ENCODE results near the gene EPB41L4B.

The EPB41L4B gene

GRCh38 chr9:109303900-109304299, 17.0 kb downstream of the EPB41L4B start:
- Histone ChIP-seq H3K27me3 (replicated peaks; ENCODE audit: control insufficient read depth, insufficient read depth, low read length, poor library complexity, severe bottlenecking) (no peaks in the 10 kb centered on the region), H3K9me3 (ENCODE audit: control insufficient read depth, low read length) (no peaks in the 10 kb centered on the region), H3K27ac (ENCODE audit: insufficient read depth, low read length, poor library complexity, severe bottlenecking) (no peak overlapping the region), H3K4me3 (ENCODE audit: insufficient read depth, low read depth, low read length, poor library complexity, severe bottlenecking) (no peak overlapping the region), H3K4me1 (ENCODE audit: control insufficient read depth, insufficient read depth, low read length, poor library complexity, severe bottlenecking) (no peaks in the 10 kb centered on the region), H3K36me3 (ENCODE audit: control insufficient read depth, insufficient read depth, low read length) (no peaks in the 10 kb centered on the region)
- no peak for DNase-seq

- no peak overlapping the region for H3K4me3 ChIP-seq (ENCODE audit: insufficient read depth, low read depth, low read length, poor library complexity, severe bottlenecking)
- H3K27me3 ChIP-seq (replicated peaks; ENCODE audit: control insufficient read depth, insufficient read depth, low read length, poor library complexity, severe bottlenecking) = no peaks in the 10 kb centered on the region
- no peaks in the 10 kb centered on the region for H3K9me3 ChIP-seq (ENCODE audit: control insufficient read depth, low read length)
- no peaks in the 10 kb centered on the region for H3K36me3 ChIP-seq (ENCODE audit: control insufficient read depth, insufficient read depth, low read length)
- H3K27ac ChIP-seq (ENCODE audit: insufficient read depth, low read length, poor library complexity, severe bottlenecking) = no peak overlapping the region
- H3K4me1 ChIP-seq (ENCODE audit: control insufficient read depth, insufficient read depth, low read length, poor library complexity, severe bottlenecking) = no peaks in the 10 kb centered on the region
- DNase-seq = no peak
Observed at GRCh38 chr9:109302606-109303005, 18.3 kb downstream of the EPB41L4B start.

- H3K9me3 ChIP-seq (ENCODE audit: control insufficient read depth, low read length) = no peaks in the 10 kb centered on the region
- H3K27ac ChIP-seq (ENCODE audit: insufficient read depth, low read length, poor library complexity, severe bottlenecking) = no peak overlapping the region
- no peaks in the 10 kb centered on the region for H3K36me3 ChIP-seq (ENCODE audit: control insufficient read depth, insufficient read depth, low read length)
- H3K4me3 ChIP-seq (ENCODE audit: insufficient read depth, low read depth, low read length, poor library complexity, severe bottlenecking) = no peak overlapping the region
- no peaks in the 10 kb centered on the region for H3K27me3 ChIP-seq (replicated peaks; ENCODE audit: control insufficient read depth, insufficient read depth, low read length, poor library complexity, severe bottlenecking)
- H3K4me1 ChIP-seq (ENCODE audit: control insufficient read depth, insufficient read depth, low read length, poor library complexity, severe bottlenecking) = no peaks in the 10 kb centered on the region
- DNase-seq = no peak
Observed at GRCh38 chr9:109301012-109301411, 19.8 kb downstream of the EPB41L4B start.

- Histone ChIP-seq H3K4me1 (ENCODE audit: control insufficient read depth, insufficient read depth, low read length, poor library complexity, severe bottlenecking) (no peaks in the 10 kb centered on the region), H3K36me3 (ENCODE audit: control insufficient read depth, insufficient read depth, low read length) (no peaks in the 10 kb centered on the region), H3K27ac (ENCODE audit: insufficient read depth, low read length, poor library complexity, severe bottlenecking) (no peak overlapping the region), H3K27me3 (replicated peaks; ENCODE audit: control insufficient read depth, insufficient read depth, low read length, poor library complexity, severe bottlenecking) (no peaks in the 10 kb centered on the region), H3K9me3 (ENCODE audit: control insufficient read depth, low read length) (no peaks in the 10 kb centered on the region), H3K4me3 (ENCODE audit: insufficient read depth, low read depth, low read length, poor library complexity, severe bottlenecking) (no peak overlapping the region)
- DNase-seq = no peak
Observed at GRCh38 chr9:109299891-109300290, 21.0 kb downstream of the EPB41L4B start.

- Histone ChIP-seq H3K27me3 (replicated peaks; ENCODE audit: control insufficient read depth, insufficient read depth, low read length, poor library complexity, severe bottlenecking) (no peaks in the 10 kb centered on the region), H3K36me3 (ENCODE audit: control insufficient read depth, insufficient read depth, low read length) (no peaks in the 10 kb centered on the region), H3K27ac (ENCODE audit: insufficient read depth, low read length, poor library complexity, severe bottlenecking) (no peak overlapping the region), H3K4me3 (ENCODE audit: insufficient read depth, low read depth, low read length, poor library complexity, severe bottlenecking) (no peak overlapping the region), H3K4me1 (ENCODE audit: control insufficient read depth, insufficient read depth, low read length, poor library complexity, severe bottlenecking) (no peaks in the 10 kb centered on the region), H3K9me3 (ENCODE audit: control insufficient read depth, low read length) (no peaks in the 10 kb centered on the region)
- DNase-seq = no peak
Observed at GRCh38 chr9:109297899-109298298, 23.0 kb downstream of the EPB41L4B start.

GRCh38 chr9:109295221-109296130, 25.4 kb downstream of the EPB41L4B start:
- no peaks in the 10 kb centered on the region for H3K9me3 ChIP-seq (ENCODE audit: control insufficient read depth, low read length)
- H3K27me3 ChIP-seq (replicated peaks; ENCODE audit: control insufficient read depth, insufficient read depth, low read length, poor library complexity, severe bottlenecking) = no peaks in the 10 kb centered on the region
- no peaks in the 10 kb centered on the region for H3K4me1 ChIP-seq (ENCODE audit: control insufficient read depth, insufficient read depth, low read length, poor library complexity, severe bottlenecking)
- DNase-seq = no peak
- no peaks in the 10 kb centered on the region for H3K36me3 ChIP-seq (ENCODE audit: control insufficient read depth, insufficient read depth, low read length)
- H3K27ac ChIP-seq (ENCODE audit: insufficient read depth, low read length, poor library complexity, severe bottlenecking) = no peak overlapping the region
- H3K4me3 ChIP-seq (ENCODE audit: insufficient read depth, low read depth, low read length, poor library complexity, severe bottlenecking) = no peak overlapping the region

GRCh38 chr9:109290385-109290784, 30.5 kb downstream of the EPB41L4B start:
- no peaks in the 10 kb centered on the region for H3K9me3 ChIP-seq (ENCODE audit: control insufficient read depth, low read length)
- DNase-seq = no peak
- no peak overlapping the region for H3K4me3 ChIP-seq (ENCODE audit: insufficient read depth, low read depth, low read length, poor library complexity, severe bottlenecking)

GRCh38 chr9:109289931-109290330, 30.9 kb downstream of the EPB41L4B start:
- H3K9me3 ChIP-seq (ENCODE audit: control insufficient read depth, low read length) = no peaks in the 10 kb centered on the region
- no peaks in the 10 kb centered on the region for H3K4me1 ChIP-seq (ENCODE audit: control insufficient read depth, insufficient read depth, low read length, poor library complexity, severe bottlenecking)
- DNase-seq = no peak
- H3K4me3 ChIP-seq (ENCODE audit: insufficient read depth, low read depth, low read length, poor library complexity, severe bottlenecking) = no peak overlapping the region
- H3K27me3 ChIP-seq (replicated peaks; ENCODE audit: control insufficient read depth, insufficient read depth, low read length, poor library complexity, severe bottlenecking) = no peaks in the 10 kb centered on the region
- H3K36me3 ChIP-seq (ENCODE audit: control insufficient read depth, insufficient read depth, low read length) = no peaks in the 10 kb centered on the region
- no peak overlapping the region for H3K27ac ChIP-seq (ENCODE audit: insufficient read depth, low read length, poor library complexity, severe bottlenecking)

More at GRCh38 chr9:109290385-109290784, 30.5 kb downstream of the EPB41L4B start:
- Histone ChIP-seq H3K36me3 (ENCODE audit: control insufficient read depth, insufficient read depth, low read length) (no peaks in the 10 kb centered on the region), H3K4me1 (ENCODE audit: control insufficient read depth, insufficient read depth, low read length, poor library complexity, severe bottlenecking) (no peaks in the 10 kb centered on the region), H3K27ac (ENCODE audit: insufficient read depth, low read length, poor library complexity, severe bottlenecking) (no peak overlapping the region), H3K27me3 (replicated peaks; ENCODE audit: control insufficient read depth, insufficient read depth, low read length, poor library complexity, severe bottlenecking) (no peaks in the 10 kb centered on the region)

- H3K27ac ChIP-seq (ENCODE audit: insufficient read depth, low read length, poor library complexity, severe bottlenecking) = no peak overlapping the region
- no peaks in the 10 kb centered on the region for H3K27me3 ChIP-seq (replicated peaks; ENCODE audit: control insufficient read depth, insufficient read depth, low read length, poor library complexity, severe bottlenecking)
- no peaks in the 10 kb centered on the region for H3K9me3 ChIP-seq (ENCODE audit: control insufficient read depth, low read length)
- no peaks in the 10 kb centered on the region for H3K4me1 ChIP-seq (ENCODE audit: control insufficient read depth, insufficient read depth, low read length, poor library complexity, severe bottlenecking)
- H3K4me3 ChIP-seq (ENCODE audit: insufficient read depth, low read depth, low read length, poor library complexity, severe bottlenecking) = no peak overlapping the region
- H3K36me3 ChIP-seq (ENCODE audit: control insufficient read depth, insufficient read depth, low read length) = no peaks in the 10 kb centered on the region
- no peak for DNase-seq
Observed at GRCh38 chr9:109289186-109289585, 31.7 kb downstream of the EPB41L4B start.

GRCh38 chr9:109286981-109287380, 33.9 kb downstream of the EPB41L4B start:
- no peaks in the 10 kb centered on the region for H3K4me1 ChIP-seq (ENCODE audit: control insufficient read depth, insufficient read depth, low read length, poor library complexity, severe bottlenecking)
- H3K9me3 ChIP-seq (ENCODE audit: control insufficient read depth, low read length) = no peaks in the 10 kb centered on the region
- no peak overlapping the region for H3K4me3 ChIP-seq (ENCODE audit: insufficient read depth, low read depth, low read length, poor library complexity, severe bottlenecking)
- no peaks in the 10 kb centered on the region for H3K27me3 ChIP-seq (replicated peaks; ENCODE audit: control insufficient read depth, insufficient read depth, low read length, poor library complexity, severe bottlenecking)
- DNase-seq = no peak
- H3K36me3 ChIP-seq (ENCODE audit: control insufficient read depth, insufficient read depth, low read length) = no peaks in the 10 kb centered on the region
- H3K27ac ChIP-seq (ENCODE audit: insufficient read depth, low read length, poor library complexity, severe bottlenecking) = no peak overlapping the region
